Ovary (tissue), 9 donors: ENCODE data around the gene NAXD. TPM values are rescaled to one million over a fixed set of nuclear protein-coding genes. Genes with fewer than 3 reads are reported as not detected.

ENCODE experiments used
- DNase-seq, 5 donors: peaks; one replicate each; pipeline ENCODE4 v3.0.0-alpha.2; 2019 to 2020
- H3K27ac ChIP-seq, 2 donors: fragments of 200-600 bp; one replicate each; pipeline versions ENCODE4 v1.5.1 to v1.8.0; 2019 to 2022
- H3K27me3 ChIP-seq: fragments of 200-600 bp; one replicate; pipeline ENCODE4 v1.8.0; 2022
- H3K36me3 ChIP-seq: fragments of 200-600 bp; sonication (generic); one replicate; pipeline ENCODE4 v1.5.1; 2019
- H3K4me1 ChIP-seq: one replicate; pipeline ENCODE4 v1.8.1; 2013; ENCODE audit warnings: mild to moderate bottlenecking, moderate library complexity; ENCODE audit not compliant: insufficient read depth
- H3K4me3 ChIP-seq: fragments of 200-600 bp; sonication (generic); one replicate; pipeline ENCODE4 v1.5.1; 2017
- H3K9me3 ChIP-seq, 2 donors: fragments of 200-600 bp in 1 of 2; sonication (generic) in 1 of 2; one replicate each; pipeline versions ENCODE4 v1.5.1 to v1.8.1; 2013 to 2019; ENCODE audit warnings: mild to moderate bottlenecking in 1 of 2, moderate library complexity in 1 of 2
- EP300 ChIP-seq: sonication (generic); formaldehyde crosslinking; IDR thresholded peaks from one replicate; pipeline ENCODE4 v1.6.1; 2017; ENCODE audit warnings: antibody characterized with exemption
- POLR2A ChIP-seq: fragments of 450-650 bp; IDR thresholded peaks from one replicate; pipeline ENCODE4 v1.6.1; 2017; ENCODE audit warnings: antibody characterized with exemption, mild to moderate bottlenecking, moderate library complexity
- WGBS, 3 donors: extraction: QIAGEN DNeasy Blood & Tissue Kit in 1 of 3; methylation state at CpG; one replicate each; pipeline versions ENCODE4 v1.1.5 to v1.1.7; 2013 to 2017; 5-methylcytosine and 5-hydroxymethylcytosine counted together
- intact Hi-C, 4 donors: fragments of 100-400 bp; cut with DNase I; formaldehyde crosslinking; loops; one replicate each; pipeline versions ENCODE4 v1.11.0 to v1.15.1; 2022 to 2023
- polyA plus RNA-seq, 2 donors: library from polyadenylated mRNA; stranded (reverse); fragments of 200-250 nt in 1 of 2; fragments of 350-450 nt in 1 of 2; fragmentation: Illumina TruSeq in 1 of 2; extraction: RNeasy Lipid Tissue Mini Kit (QIAGEN cat#74804) in 1 of 2; gene quantifications; one replicate each; pipeline ENCODE4 v1.2.3, GENCODE V29; 2013 to 2014
- total RNA-seq, 7 donors: library from RNA; depleted of rRNA in 2 of 7; stranded (reverse); fragments of >200 nt in 2 of 7; fragmentation: NEBNext Ultra II Directional in 3 of 7; extraction: Animal tissue kit (Norgen Biotek cat#: 25700) in 3 of 7; gene quantifications; one replicate each; pipeline versions ENCODE4 v1.1.0 to v1.2.4, GENCODE V29; 2016 to 2023
- TF ChIP-seq, protein P1 (sequence below), 3 donors: fragments of 450-650 bp in 2 of 3; fragments of 200-600 bp in 1 of 3; IDR thresholded peaks; one replicate each; pipeline versions ENCODE4 v1.5.1 to v1.8.0; 2016 to 2022; ENCODE audit warnings: antibody characterized with exemption in 3 of 3, mild to moderate bottlenecking in 1 of 3
- donor health status: DM: no; HTN: no; CAD: no; lungs with moderate emphysema.
- donor health status: DM: no; HTN: no; CAD: no.
- donor health status: Bipolar disorder and iron deficiency.
- donor health status: DM: yes; HTN: yes; CAD: no.
- donor health status: DM: no; HTN: no; CAD: no.
- donor health status: DM: yes; HTN: yes; CAD: no.

Gene NAXD
- total and polyA plus RNA-seq, 9 donors, result 28.4 to 67.1 (median 48.5) TPM

- WGBS, 3 donors, result 87 to 91% (median 89%) methylated on average over 12 of the region's 12 CpGs
- Histone ChIP-seq H3K36me3 (no peaks in the 10 kb centered on the region), H3K27ac (no peak overlapping the region), H3K4me3 (no peak overlapping the region), H3K27me3 (no peaks in the 10 kb centered on the region), H3K4me1 (peaks cover 10% of the 10 kb centered on the region), H3K9me3 (no peaks in the 10 kb centered on the region)
- intact Hi-C loops, result no loop called here
- TF ChIP-seq EP300 (no peak), POLR2A (no peak)
- TF ChIP-seq, protein P1, sequence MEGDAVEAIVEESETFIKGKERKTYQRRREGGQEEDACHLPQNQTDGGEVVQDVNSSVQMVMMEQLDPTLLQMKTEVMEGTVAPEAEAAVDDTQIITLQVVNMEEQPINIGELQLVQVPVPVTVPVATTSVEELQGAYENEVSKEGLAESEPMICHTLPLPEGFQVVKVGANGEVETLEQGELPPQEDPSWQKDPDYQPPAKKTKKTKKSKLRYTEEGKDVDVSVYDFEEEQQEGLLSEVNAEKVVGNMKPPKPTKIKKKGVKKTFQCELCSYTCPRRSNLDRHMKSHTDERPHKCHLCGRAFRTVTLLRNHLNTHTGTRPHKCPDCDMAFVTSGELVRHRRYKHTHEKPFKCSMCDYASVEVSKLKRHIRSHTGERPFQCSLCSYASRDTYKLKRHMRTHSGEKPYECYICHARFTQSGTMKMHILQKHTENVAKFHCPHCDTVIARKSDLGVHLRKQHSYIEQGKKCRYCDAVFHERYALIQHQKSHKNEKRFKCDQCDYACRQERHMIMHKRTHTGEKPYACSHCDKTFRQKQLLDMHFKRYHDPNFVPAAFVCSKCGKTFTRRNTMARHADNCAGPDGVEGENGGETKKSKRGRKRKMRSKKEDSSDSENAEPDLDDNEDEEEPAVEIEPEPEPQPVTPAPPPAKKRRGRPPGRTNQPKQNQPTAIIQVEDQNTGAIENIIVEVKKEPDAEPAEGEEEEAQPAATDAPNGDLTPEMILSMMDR (IDR thresholded peaks at IDR 0.05), result no peak
- no peak for DNase-seq
Measured at GRCh38 chr13:110682746-110683145, 67.4 kb downstream of the NAXD start.

DNA sequence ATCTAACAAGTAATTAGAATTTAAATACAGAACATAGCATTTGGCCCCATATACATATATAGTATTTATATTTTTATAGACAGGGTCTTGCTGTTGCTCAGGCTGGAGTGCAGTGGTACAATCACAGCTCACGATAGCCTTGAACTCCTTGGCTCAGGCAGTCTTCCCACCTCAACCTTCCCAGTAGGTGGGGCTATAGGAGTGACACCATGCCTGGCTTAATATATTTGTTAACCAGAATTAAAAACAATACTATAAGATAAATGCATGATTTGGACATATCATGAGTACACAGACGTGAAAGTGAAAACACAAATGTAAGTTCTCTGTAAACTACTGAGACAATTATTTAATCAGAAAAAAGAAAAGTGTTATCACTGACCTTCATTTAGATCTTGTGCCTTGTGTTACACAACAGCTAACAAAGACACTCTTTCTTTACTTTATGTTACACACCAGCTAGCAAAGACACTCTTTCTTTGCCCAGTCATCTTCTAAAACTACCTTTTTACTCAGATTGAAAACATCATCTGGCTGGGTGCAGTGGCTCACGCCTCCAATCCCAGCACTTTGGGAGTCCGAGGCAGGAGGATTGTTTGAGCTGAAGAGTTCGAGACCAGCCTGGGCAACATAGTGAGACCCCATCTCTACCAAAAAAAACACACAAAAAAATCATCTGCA lies 68.0 kb downstream of the NAXD start:
- Histone ChIP-seq H3K27ac (no peak overlapping the region), H3K4me1 (peaks cover 10% of the 10 kb centered on the region), H3K9me3 (no peaks in the 10 kb centered on the region), H3K4me3 (no peak overlapping the region), H3K27me3 (no peaks in the 10 kb centered on the region), H3K36me3 (no peaks in the 10 kb centered on the region)
- no peak for DNase-seq
- TF ChIP-seq, protein P1 (IDR thresholded peaks at IDR 0.05), result no peak
- TF ChIP-seq POLR2A, result no peak
- no peak for TF ChIP-seq EP300
- 80 to 85% (median 81%) methylated on average over 5 of the region's 5 CpGs for WGBS, 3 donors
- intact Hi-C loops, result no loop called here

DNA sequence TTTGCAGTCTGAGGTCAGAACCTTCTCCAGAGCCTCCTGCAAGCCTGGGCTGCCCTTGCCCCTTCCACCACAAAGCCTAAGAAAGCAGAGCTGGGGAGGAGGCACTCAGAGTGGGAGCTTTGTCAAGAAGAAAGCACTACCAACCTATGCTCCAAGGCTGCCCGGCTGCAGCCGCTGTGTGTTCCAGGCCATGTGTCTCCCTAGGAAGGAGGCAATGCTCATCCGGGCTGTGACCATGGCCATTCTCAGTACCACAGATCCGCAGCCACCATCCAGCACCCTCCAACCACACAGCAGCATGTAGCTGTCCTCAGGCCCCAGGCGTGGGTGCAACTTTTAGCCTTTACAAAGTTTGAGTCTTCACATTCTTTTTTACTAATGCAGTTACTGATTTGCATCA lies 68.6 kb downstream of the NAXD start:
- peaks cover 10% of the 10 kb centered on the region for H3K4me1 ChIP-seq
- intact Hi-C loops, result no loop called here
- no peak overlapping the region for H3K4me3 ChIP-seq
- no peak for TF ChIP-seq EP300
- no peak for TF ChIP-seq POLR2A
- TF ChIP-seq, protein P1 (IDR thresholded peaks at IDR 0.05), result no peak
- WGBS, 3 donors, result 85 to 90% (median 90%) methylated on average over 5 of the region's 5 CpGs
- H3K27ac ChIP-seq, result peak overlapping the region in 1 of 2 donors; percentile 45
- no peaks in the 10 kb centered on the region for H3K36me3 ChIP-seq
- DNase-seq, result no peak
- H3K27me3 ChIP-seq, result no peaks in the 10 kb centered on the region
- no peaks in the 10 kb centered on the region for H3K9me3 ChIP-seq

- H3K4me3 ChIP-seq, result no peak overlapping the region
- WGBS, 3 donors, result 52 to 69% (median 56%) methylated on average over 8 of the region's 8 CpGs
- H3K36me3 ChIP-seq, result no peaks in the 10 kb centered on the region
- peaks cover 10% of the 10 kb centered on the region for H3K4me1 ChIP-seq
- TF ChIP-seq EP300 (no peak), POLR2A (no peak)
- TF ChIP-seq, protein P1 (IDR thresholded peaks at IDR 0.05), result no peak
- intact Hi-C loops, result no loop called here
- no peaks in the 10 kb centered on the region for H3K27me3 ChIP-seq
- H3K27ac ChIP-seq, result peak overlapping the region; percentile 12 to 45
- no peaks in the 10 kb centered on the region for H3K9me3 ChIP-seq
- DNase-seq, result no peak
Measured at GRCh38 chr13:110684388-110685056, 69.2 kb downstream of the NAXD start.
